GM12878 (cell line): ENCODE measurements around the gene CEACAM6. TPM values are rescaled to one million over a fixed set of nuclear protein-coding genes. Genes with fewer than 3 reads are reported as not detected.

Source experiments
- ATAC-seq: fragments of 200-7000 bp; cut with Tn5 transposase; 3 replicates; pipeline ENCODE4 v1.9.1; 2020; ENCODE audit warnings: mild to moderate bottlenecking, moderate library complexity
- BruUV-seq: library from RNA; stranded (reverse); fragments of 400-500 nt; replicated peaks from 2 replicates; lab custom pipeline; 2021; lab: Mats Ljungman, UMichigan
- CTCF ChIA-PET: fragments of 300-600 bp; sonication (Branson Sonifier 250); formaldehyde crosslinking; extraction: SDS; loops from one replicate; lab custom pipeline; 2021; ENCODE audit warnings: inconsistent platforms; lab: Yijun Ruan, JAX
- POLR2A ChIA-PET: fragments of 350-600 bp; formaldehyde crosslinking; extraction: SDS; loops from one replicate; lab custom pipeline; 2021; ENCODE audit warnings: inconsistent platforms; lab: Charles Lee
- RAD21 ChIA-PET: fragments of 300-600 bp; sonication (Branson Sonifier 250); formaldehyde crosslinking; loops from one replicate; lab custom pipeline; 2023; ENCODE audit warnings: antibody characterized with exemption; ENCODE audit not compliant: unreplicated experiment; lab: Charles Lee
- SMC1A ChIA-PET: fragments of 300-600 bp; sonication (Branson Sonifier 250); formaldehyde crosslinking; loops from one replicate; lab custom pipeline; 2023; ENCODE audit not compliant: unreplicated experiment, uncharacterized antibody; lab: Charles Lee
- DNase-seq: peaks from one replicate; pipeline ENCODE4 v3.0.0-alpha.2; 2011; ENCODE audit warnings: low read depth, low spot score
- FAIRE-seq: peaks from 3 replicates; lab custom pipeline; 2011; peaks lifted over from hg19 to GRCh38; lab: Jason Lieb, UNC
- H2AFZ ChIP-seq: 2 replicates; pipeline ENCODE4 v1.6.0; 2011; ENCODE audit warnings: low read depth, low read length, control low read depth; ENCODE audit not compliant: control insufficient read depth
- H3K27ac ChIP-seq: 2 replicates; pipeline ENCODE4 v1.5.1; 2011; ENCODE audit warnings: control low read depth; ENCODE audit not compliant: control insufficient read depth, insufficient read depth
- H3K27me3 ChIP-seq, 2 experiments: replicated peaks in 1 of 2; 2 replicates each; pipeline versions ENCODE4 v1.6.0 to v1.6.1; 2011; ENCODE audit warnings: low read length in 1 of 2; ENCODE audit not compliant: control insufficient read depth in 2 of 2, insufficient read depth in 2 of 2
- H3K36me3 ChIP-seq, 2 experiments: 2 replicates each; pipeline ENCODE4 v1.5.1; 2011; ENCODE audit warnings: low read length in 1 of 2; ENCODE audit not compliant: control insufficient read depth in 2 of 2, insufficient read depth in 2 of 2
- H3K4me1 ChIP-seq: 2 replicates; pipeline ENCODE4 v1.6.1; 2011; ENCODE audit warnings: mild to moderate bottlenecking, low read length, moderate library complexity, mixed read lengths; ENCODE audit not compliant: control insufficient read depth, insufficient read depth
- H3K4me2 ChIP-seq: 2 replicates; pipeline ENCODE4 v1.6.0; 2011; ENCODE audit warnings: control low read depth; ENCODE audit not compliant: control insufficient read depth, insufficient read depth
- H3K4me3 ChIP-seq: fragments of 200-600 bp; sonication (generic); 2 replicates; pipeline ENCODE4 v1.5.1; 2016
- H3K79me2 ChIP-seq: 2 replicates; pipeline ENCODE4 v1.6.0; 2011; ENCODE audit warnings: low read length; ENCODE audit not compliant: control insufficient read depth, insufficient read depth
- H3K9ac ChIP-seq: 2 replicates; pipeline ENCODE4 v1.8.0; 2011; ENCODE audit warnings: low read length, control low read depth, mixed read lengths; ENCODE audit not compliant: control insufficient read depth, insufficient read depth
- H3K9me3 ChIP-seq: replicated peaks from 3 replicates; pipeline ENCODE4 v1.5.1; 2011; ENCODE audit warnings: mild to moderate bottlenecking, low read length; ENCODE audit not compliant: control insufficient read depth, insufficient read depth
- H4K20me1 ChIP-seq: 2 replicates; pipeline ENCODE4 v1.6.0; 2011; ENCODE audit not compliant: control insufficient read depth, insufficient read depth
- ATF7 ChIP-seq: fragments of 450-650 bp; IDR thresholded peaks from 2 replicates; pipeline ENCODE4 v1.6.1; 2016; ENCODE audit warnings: low read depth, mild to moderate bottlenecking
- CBX3 ChIP-seq: fragments of 200-600 bp; sonication (generic); IDR thresholded peaks from 2 replicates; pipeline ENCODE4 v1.6.1; 2016; ENCODE audit warnings: low read depth, borderline replicate concordance
- CEBPZ ChIP-seq: fragments of 150-350 bp; IDR thresholded peaks from 2 replicates; pipeline ENCODE4 v1.6.1; 2016; ENCODE audit warnings: low read depth, low read length
- FOS ChIP-seq: IDR thresholded peaks from 3 replicates; pipeline ENCODE4 v1.6.1; 2011; ENCODE audit warnings: borderline replicate concordance; ENCODE audit not compliant: insufficient read length; ENCODE audit errors: extremely low read depth
- HDAC2 ChIP-seq: fragments of 200-600 bp; sonication (generic); IDR thresholded peaks from 2 replicates; pipeline ENCODE4 v1.6.1; 2017
- IKZF2 ChIP-seq, 2 experiments: fragments of 450-650 bp; IDR thresholded peaks; 2 replicates each; pipeline ENCODE4 v1.6.1; 2017; ENCODE audit warnings: mild to moderate bottlenecking in 2 of 2, moderate library complexity in 2 of 2
- KLF5 ChIP-seq: fragments of 450-650 bp; IDR thresholded peaks from 2 replicates; pipeline ENCODE4 v1.6.1; 2014; ENCODE audit warnings: mild to moderate bottlenecking; ENCODE audit not compliant: partially characterized antibody
- NFXL1 ChIP-seq: fragments of 450-650 bp; IDR thresholded peaks from 2 replicates; pipeline ENCODE4 v1.6.1; 2017; ENCODE audit warnings: antibody characterized with exemption, mild to moderate bottlenecking, borderline replicate concordance
- NR2F1 ChIP-seq: fragments of 450-650 bp; conservative IDR thresholded peaks from 2 replicates; pipeline ENCODE4 v1.6.1; 2017; ENCODE audit warnings: mild to moderate bottlenecking
- PAX5 ChIP-seq: IDR thresholded peaks from 2 replicates; pipeline ENCODE4 v1.6.1; 2011; ENCODE audit warnings: low read depth, low read length, borderline replicate concordance
- RELB ChIP-seq: fragments of 450-650 bp; IDR thresholded peaks from 2 replicates; pipeline ENCODE4 v1.6.1; 2017; ENCODE audit warnings: low read depth, mild to moderate bottlenecking, moderate library complexity
- SREBF1 ChIP-seq: IDR thresholded peaks from 2 replicates; pipeline ENCODE4 v1.6.1; 2012; ENCODE audit warnings: mild to moderate bottlenecking, low read length
- YBX1 ChIP-seq: fragments of 450-650 bp; IDR thresholded peaks from 2 replicates; pipeline ENCODE4 v1.6.1; 2016; ENCODE audit warnings: antibody characterized with exemption
- WGBS: methylation state at CpG from one replicate; pipeline ENCODE4 v1.1.6; 2016; ENCODE audit warnings: low lambda C conversion rate; ENCODE audit not compliant: insufficient replicate concordance, insufficient coverage; ENCODE audit errors: missing lambda C conversion rate; 5-methylcytosine and 5-hydroxymethylcytosine counted together
- in situ Hi-C: fragments of 300-500 bp; cut with MboI; formaldehyde crosslinking; loops from 9 replicates; pipeline ENCODE4 v1.14.3; 2018; ENCODE audit warnings: mixed read lengths
- intact Hi-C: fragments of 100-400 bp; cut with micrococcal nuclease; formaldehyde crosslinking; loops from one replicate; pipeline ENCODE4 v1.14.2; 2022; ENCODE audit not compliant: unreplicated experiment
- polyA plus RNA-seq, 11 experiments: library from polyadenylated mRNA; depleted of rRNA in 4 of 11; unstranded in 6 of 11; stranded (reverse) in 5 of 11; fragments of >200 nt; fragmentation: Nextera tagmentation in 4 of 11; fragmentation: Illumina TruSeq in 1 of 11; extraction: Ambion mirVana in 4 of 11; extraction: Trizol in 1 of 11; gene quantifications; 1 replicate in 1 of 11; 2 replicates in 10 of 11; pipeline versions ENCODE4 v1.2.1 to v1.2.3, GENCODE V29; 2011 to 2016; ENCODE audit warnings: inconsistent platforms in 2 of 11, missing spikeins in 2 of 11, low read depth in 1 of 11
- total RNA-seq, 4 experiments: library from RNA; depleted of rRNA in 3 of 4; stranded (reverse); fragments of >200 nt in 3 of 4; fragmentation: Illumina TruSeq in 1 of 4; extraction: Trizol in 1 of 4; gene quantifications; 2 replicates each; pipeline versions ENCODE4 v1.2.1 to v1.2.3, GENCODE V29; 2013 to 2021
- TF ChIP-seq, protein P1 (sequence below): fragments of 450-650 bp; IDR thresholded peaks from 2 replicates; pipeline ENCODE4 v1.6.1; 2017; ENCODE audit warnings: mild to moderate bottlenecking, moderate library complexity
- TF ChIP-seq, protein P2 (sequence below): IDR thresholded peaks from 2 replicates; pipeline ENCODE4 v1.6.1; 2011; ENCODE audit warnings: low read depth, mild to moderate bottlenecking, low read length, moderate library complexity, borderline replicate concordance; ENCODE audit errors: extremely low read depth

Gene CEACAM6
- total and polyA plus RNA-seq, 10 of the 15 experiments (the other 5 are each of a cell fraction or from before 2014, with no cell fraction given) = 0.26 TPM; not detected in 9

- no peak overlapping the region for H3K9ac ChIP-seq
- no peak overlapping the region for H3K27ac ChIP-seq
- in situ Hi-C loops (no loop called here), intact Hi-C loops (no loop called here)
- BruUV-seq = no TSS peak
- ChIA-PET POLR2A (no interaction called here), RAD21 (no interaction called here), CTCF (no interaction called here), SMC1A (no interaction called here)
- no peaks in the 10 kb centered on the region for H3K36me3 ChIP-seq
- no peak overlapping the region for H2AFZ ChIP-seq
- H3K79me2 ChIP-seq = no peaks in the 10 kb centered on the region
- no peaks in the 10 kb centered on the region for H3K9me3 ChIP-seq
- ATAC-seq = no peak
- WGBS = 23% methylated on average over 13 of the region's 13 CpGs
- no peaks in the 10 kb centered on the region for H4K20me1 ChIP-seq
- no peak for FAIRE-seq
- H3K4me3 ChIP-seq = no peak overlapping the region
- H3K4me2 ChIP-seq = no peak overlapping the region
- H3K4me1 ChIP-seq = no peaks in the 10 kb centered on the region
- peaks cover 0 to 2% of the 10 kb centered on the region in 2 experiments; a peak in 3 of 4 replicates for H3K27me3 ChIP-seq
- DNase-seq = no peak
- TF ChIP-seq NR2F1 (no peak), IKZF2 (IDR thresholded peaks at IDR 0.05) (no peak), CBX3 (no peak), PAX5 (no peak), HDAC2 (no peak), SREBF1 (no peak), RELB (no peak), KLF5 (no peak), YBX1 (no peak), ATF7 (no peak), NFXL1 (no peak), FOS (no peak), CEBPZ (no peak)
- TF ChIP-seq, protein P1, sequence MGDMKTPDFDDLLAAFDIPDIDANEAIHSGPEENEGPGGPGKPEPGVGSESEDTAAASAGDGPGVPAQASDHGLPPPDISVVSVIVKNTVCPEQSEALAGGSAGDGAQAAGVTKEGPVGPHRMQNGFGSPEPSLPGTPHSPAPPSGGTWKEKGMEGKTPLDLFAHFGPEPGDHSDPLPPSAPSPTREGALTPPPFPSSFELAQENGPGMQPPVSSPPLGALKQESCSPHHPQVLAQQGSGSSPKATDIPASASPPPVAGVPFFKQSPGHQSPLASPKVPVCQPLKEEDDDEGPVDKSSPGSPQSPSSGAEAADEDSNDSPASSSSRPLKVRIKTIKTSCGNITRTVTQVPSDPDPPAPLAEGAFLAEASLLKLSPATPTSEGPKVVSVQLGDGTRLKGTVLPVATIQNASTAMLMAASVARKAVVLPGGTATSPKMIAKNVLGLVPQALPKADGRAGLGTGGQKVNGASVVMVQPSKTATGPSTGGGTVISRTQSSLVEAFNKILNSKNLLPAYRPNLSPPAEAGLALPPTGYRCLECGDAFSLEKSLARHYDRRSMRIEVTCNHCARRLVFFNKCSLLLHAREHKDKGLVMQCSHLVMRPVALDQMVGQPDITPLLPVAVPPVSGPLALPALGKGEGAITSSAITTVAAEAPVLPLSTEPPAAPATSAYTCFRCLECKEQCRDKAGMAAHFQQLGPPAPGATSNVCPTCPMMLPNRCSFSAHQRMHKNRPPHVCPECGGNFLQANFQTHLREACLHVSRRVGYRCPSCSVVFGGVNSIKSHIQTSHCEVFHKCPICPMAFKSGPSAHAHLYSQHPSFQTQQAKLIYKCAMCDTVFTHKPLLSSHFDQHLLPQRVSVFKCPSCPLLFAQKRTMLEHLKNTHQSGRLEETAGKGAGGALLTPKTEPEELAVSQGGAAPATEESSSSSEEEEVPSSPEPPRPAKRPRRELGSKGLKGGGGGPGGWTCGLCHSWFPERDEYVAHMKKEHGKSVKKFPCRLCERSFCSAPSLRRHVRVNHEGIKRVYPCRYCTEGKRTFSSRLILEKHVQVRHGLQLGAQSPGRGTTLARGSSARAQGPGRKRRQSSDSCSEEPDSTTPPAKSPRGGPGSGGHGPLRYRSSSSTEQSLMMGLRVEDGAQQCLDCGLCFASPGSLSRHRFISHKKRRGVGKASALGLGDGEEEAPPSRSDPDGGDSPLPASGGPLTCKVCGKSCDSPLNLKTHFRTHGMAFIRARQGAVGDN = no peak
- TF ChIP-seq, protein P2, sequence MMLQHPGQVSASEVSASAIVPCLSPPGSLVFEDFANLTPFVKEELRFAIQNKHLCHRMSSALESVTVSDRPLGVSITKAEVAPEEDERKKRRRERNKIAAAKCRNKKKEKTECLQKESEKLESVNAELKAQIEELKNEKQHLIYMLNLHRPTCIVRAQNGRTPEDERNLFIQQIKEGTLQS = no peak
These were observed 43.7 kb upstream of the CEACAM6 start for GRCh38 chr19:41711376-41712261.
